BE2C (cell line): ENCODE results near the gene ETNK2.
"Not testable (repeated sequence)": the region's sequence is repeated elsewhere in the genome, so short reads cannot be mapped to it uniquely, and the experiment has no call there.

Source experiments
- DNase-seq: peaks from one replicate; pipeline ENCODE4 v3.0.0-alpha.2; 2020
- H3K27me3 ChIP-seq: fragments of 250-450 bp; sonication (Bioruptor Pico); 2 replicates; pipeline ENCODE4 v1.5.1; 2020; ENCODE audit warnings: mild to moderate bottlenecking
- H3K36me3 ChIP-seq: fragments of 250-450 bp; sonication (Bioruptor Pico); 2 replicates; pipeline ENCODE4 v1.5.1; 2020; ENCODE audit warnings: mild to moderate bottlenecking
- H3K4me1 ChIP-seq: fragments of 250-450 bp; sonication (Bioruptor Pico); 2 replicates; pipeline ENCODE4 v1.5.1; 2020
- H3K4me3 ChIP-seq: 2 replicates; pipeline ENCODE4 v1.5.1; 2011; ENCODE audit warnings: low read depth, low read length
- H3K9me3 ChIP-seq: fragments of 250-450 bp; sonication (Bioruptor Pico); 2 replicates; pipeline ENCODE4 v1.5.1; 2020
- CTCF ChIP-seq: IDR thresholded peaks from 2 replicates; pipeline ENCODE4 v1.5.1; 2012; ENCODE audit warnings: mild to moderate bottlenecking, low read depth, low read length

Gene ETNK2

GRCh38 chr1:204104331-204105130, 47.3 kb downstream of the ETNK2 start:
- Histone ChIP-seq H3K4me3 (no peak overlapping the region), H3K4me1 (no peaks in the 10 kb centered on the region), H3K27me3 (no peaks in the 10 kb centered on the region), H3K36me3 (no peaks in the 10 kb centered on the region), H3K9me3 (no peaks in the 10 kb centered on the region)
- no peak for TF ChIP-seq CTCF
- DNase-seq, result no peak

GRCh38 chr1:204103431-204103741, 48.5 kb downstream of the ETNK2 start:
- H3K4me1 ChIP-seq, result no peaks in the 10 kb centered on the region
- TF ChIP-seq CTCF, result no peak

GRCh38 chr1:204102739-204103430, 49.0 kb downstream of the ETNK2 start:
- Histone ChIP-seq H3K4me3 (no peak overlapping the region), H3K4me1 (no peaks in the 10 kb centered on the region)
- DNase-seq, result no peak

More at GRCh38 chr1:204103431-204103741, 48.5 kb downstream of the ETNK2 start:
- no peak overlapping the region for H3K4me3 ChIP-seq
- no peaks in the 10 kb centered on the region for H3K36me3 ChIP-seq
- no peak for DNase-seq
- no peaks in the 10 kb centered on the region for H3K9me3 ChIP-seq
- no peaks in the 10 kb centered on the region for H3K27me3 ChIP-seq

GRCh38 chr1:204102029-204102611, 49.7 kb downstream of the ETNK2 start:
- DNase-seq, result no peak
- Histone ChIP-seq H3K9me3 (no peaks in the 10 kb centered on the region), H3K4me1 (no peaks in the 10 kb centered on the region), H3K4me3 (no peak overlapping the region), H3K27me3 (no peaks in the 10 kb centered on the region), H3K36me3 (no peaks in the 10 kb centered on the region)
- TF ChIP-seq CTCF, result no peak

More at GRCh38 chr1:204102739-204103430, 49.0 kb downstream of the ETNK2 start:
- Histone ChIP-seq H3K27me3 (no peaks in the 10 kb centered on the region), H3K9me3 (no peaks in the 10 kb centered on the region), H3K36me3 (no peaks in the 10 kb centered on the region)
- TF ChIP-seq CTCF, result no peak

GRCh38 chr1:204099754-204100153, 52.1 kb downstream of the ETNK2 start:
- not testable (repeated sequence) for H3K4me3 ChIP-seq, H3K4me1 ChIP-seq, H3K36me3 ChIP-seq, H3K9me3 ChIP-seq, H3K27me3 ChIP-seq, DNase-seq

- no peaks in the 10 kb centered on the region for H3K27me3 ChIP-seq
- no peak for TF ChIP-seq CTCF
- no peaks in the 10 kb centered on the region for H3K9me3 ChIP-seq
- no peaks in the 10 kb centered on the region for H3K4me1 ChIP-seq
- H3K36me3 ChIP-seq, result no peaks in the 10 kb centered on the region
- H3K4me3 ChIP-seq, result no peak overlapping the region
- DNase-seq, result no peak
Measured at GRCh38 chr1:204098683-204099082, 53.2 kb downstream of the ETNK2 start.
